NK-92 treated with Interleukin-12 subunit alpha and Interleukin-12 subunit beta, amount 100 ng/mL, for 24 hours (cell line): ENCODE data around the gene TDRD10.

ENCODE experiments used
- DNase-seq: peaks from one replicate; lab custom pipeline; 2025; lab: John Stamatoyannopoulos, UW

The TDRD10 gene

GRCh38 chr1:154578058-154578418 lies 76.0 kb downstream of the TDRD10 start:
- DNase-seq: no peak

DNA sequence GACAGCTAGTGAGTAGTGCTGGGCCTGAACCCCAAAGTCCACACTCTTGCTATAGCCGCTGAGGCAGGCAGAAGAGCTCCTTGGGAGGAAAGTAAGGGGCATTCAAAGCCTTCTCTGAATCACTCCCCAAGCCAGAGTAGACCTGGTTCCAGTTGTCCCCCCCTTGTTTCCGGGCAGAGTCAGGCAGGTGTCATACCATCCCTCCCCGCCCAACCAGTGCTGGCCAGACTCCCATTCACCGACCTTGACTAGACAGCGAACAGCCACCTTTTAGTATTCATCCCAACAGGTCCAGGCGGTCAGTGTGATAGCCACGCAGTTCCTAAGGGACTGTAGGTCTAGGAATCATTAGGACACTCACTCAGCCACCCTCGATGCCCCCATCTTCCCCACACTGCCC lies 77.4 kb downstream of the TDRD10 start:
- no peak for DNase-seq

DNA sequence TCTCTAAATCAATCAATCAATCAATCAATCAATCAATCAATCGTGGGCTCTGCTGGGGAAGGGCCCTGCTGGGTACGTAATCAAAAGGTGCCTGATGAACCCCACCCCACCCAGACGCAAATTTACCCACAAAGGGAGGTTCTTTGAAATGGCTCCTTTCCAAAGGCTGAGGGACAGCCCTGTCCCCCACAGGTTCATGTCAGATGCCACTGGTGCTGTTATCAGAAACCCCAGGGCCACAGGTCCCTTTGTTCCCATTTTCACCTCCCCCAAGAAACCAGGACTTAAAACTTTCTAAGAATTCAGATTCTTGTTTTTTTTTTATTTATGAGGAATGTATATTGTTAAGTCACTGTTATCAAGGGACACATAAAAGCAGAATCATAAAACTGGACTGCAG lies 79.7 kb downstream of the TDRD10 start:
- DNase-seq: no peak

- DNase-seq: no peak
These were observed 80.9 kb downstream of the TDRD10 start for GRCh38 chr1:154582885-154583284.

DNA sequence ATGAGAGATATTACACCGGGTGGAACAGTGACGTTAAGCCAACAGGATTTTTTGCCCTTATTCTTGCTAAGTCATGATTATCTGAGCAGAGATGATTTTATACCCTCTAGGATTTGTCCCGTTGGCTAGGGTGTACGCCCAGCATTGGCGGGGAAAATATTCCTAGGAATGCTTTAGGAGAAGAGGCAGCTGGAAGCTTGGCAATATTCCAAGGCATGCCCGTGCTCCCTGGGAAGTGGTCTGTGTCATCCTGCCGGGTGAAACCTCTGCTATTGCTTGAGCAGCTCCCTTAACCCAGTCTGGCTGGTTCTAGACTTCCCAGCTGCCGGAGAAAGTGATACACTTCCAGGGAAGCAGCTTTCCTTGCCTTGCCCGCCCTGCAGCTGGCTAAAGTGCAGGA lies 81.8 kb downstream of the TDRD10 start:
- DNase-seq: no peak

GRCh38 chr1:154584267-154584994 lies 82.4 kb downstream of the TDRD10 start:
- DNase-seq: no peak

DNA sequence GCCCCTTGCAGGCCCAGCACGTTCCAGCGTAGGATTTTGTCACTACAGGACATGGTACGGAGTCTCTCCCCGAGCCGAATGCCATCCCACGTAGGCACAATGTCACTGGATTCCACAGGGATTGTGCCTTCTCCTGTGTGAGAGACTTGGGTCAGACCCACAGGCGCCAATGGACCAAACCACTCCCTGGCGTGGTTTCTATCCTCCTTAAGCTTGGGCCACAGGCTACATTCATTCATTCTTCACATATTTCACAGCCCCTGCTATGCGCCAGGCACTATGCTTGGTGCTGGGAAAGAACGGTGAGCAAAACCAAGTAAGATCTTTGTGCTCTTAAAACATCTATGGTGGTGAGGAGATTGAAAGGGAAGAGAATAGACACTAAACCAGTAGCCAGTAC lies 84.2 kb downstream of the TDRD10 start:
- no peak for DNase-seq

- DNase-seq: no peak
These were observed 84.6 kb downstream of the TDRD10 start for GRCh38 chr1:154586641-154587040.

- DNase-seq: no peak
These were observed 87.8 kb downstream of the TDRD10 start for GRCh38 chr1:154589780-154590179.

DNA sequence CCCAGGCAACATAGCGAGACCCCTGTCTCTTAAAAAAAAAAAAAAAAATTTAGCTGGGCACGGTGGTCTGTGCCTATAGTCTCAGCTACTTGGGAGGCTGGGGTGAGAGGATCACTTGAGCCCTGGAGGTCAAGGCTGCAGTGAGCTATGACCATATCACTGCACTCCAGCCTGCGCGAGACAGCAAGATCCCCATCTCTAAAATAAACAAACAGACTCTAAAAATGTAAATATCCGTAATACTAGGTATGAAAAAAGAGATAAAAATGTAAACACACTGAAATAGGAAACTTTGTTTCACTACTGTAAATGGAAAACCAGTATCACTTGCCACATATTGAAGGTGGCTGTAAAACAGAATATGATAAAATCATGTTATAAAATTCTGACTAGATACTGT lies 88.7 kb downstream of the TDRD10 start:
- no peak for DNase-seq

DNA sequence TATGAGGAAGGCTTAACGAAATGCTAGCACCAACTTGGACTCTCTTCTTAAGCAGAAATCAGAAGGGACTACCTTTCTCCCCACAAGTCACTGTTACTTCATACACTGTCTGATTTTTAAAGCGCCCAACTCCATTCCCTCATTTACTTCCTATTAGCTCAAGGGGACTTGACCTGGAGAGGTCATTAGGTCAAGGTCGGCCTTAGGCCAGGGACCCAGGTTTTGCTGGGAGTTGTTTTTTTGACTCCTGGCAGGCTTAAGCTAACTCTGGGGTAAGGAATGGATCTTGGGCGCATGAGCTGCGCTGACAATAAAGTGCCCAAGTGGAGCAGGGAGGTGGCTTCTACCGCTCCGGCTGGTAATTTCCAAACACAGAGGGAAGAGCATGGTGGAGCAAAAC lies 89.2 kb downstream of the TDRD10 start:
- no peak for DNase-seq

DNA sequence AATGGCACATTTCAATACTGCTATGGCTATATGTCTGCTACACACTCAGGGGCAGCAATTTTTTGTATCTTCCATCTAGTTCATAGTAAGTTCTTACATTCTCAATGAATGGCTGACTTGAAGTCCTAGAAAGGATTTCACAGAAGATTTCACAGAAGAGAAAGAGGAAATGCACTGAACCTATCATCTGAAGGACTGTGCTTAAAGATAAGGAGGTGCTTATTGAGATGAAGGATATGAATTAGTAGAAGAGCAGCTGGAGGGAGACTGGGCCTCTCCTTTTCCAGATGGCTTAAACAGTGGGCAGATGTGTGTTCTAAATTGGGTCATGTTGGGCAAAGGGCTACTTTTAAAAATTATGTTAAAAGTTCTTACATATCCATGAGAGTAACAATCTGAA lies 91.4 kb downstream of the TDRD10 start:
- DNase-seq: no peak

GRCh38 chr1:154594811-154595210 lies 92.8 kb downstream of the TDRD10 start:
- no peak for DNase-seq

GRCh38 chr1:154595621-154596020 lies 93.6 kb downstream of the TDRD10 start:
- DNase-seq: no peak
